GM12874 (cell line): Measurements from ENCODE around the gene GDF7.

Experiments
- TF ChIP-seq, protein P1 (sequence below): IDR thresholded peaks from 2 replicates; pipeline ENCODE4 v1.5.1; 2011; ENCODE audit warnings: low read depth, mild to moderate bottlenecking, control low read depth, low read length, moderate library complexity; ENCODE audit not compliant: insufficient read depth

The GDF7 gene

GRCh38 chr2:20706217-20706616, 39.3 kb downstream of the GDF7 start:
- TF ChIP-seq, protein P1, sequence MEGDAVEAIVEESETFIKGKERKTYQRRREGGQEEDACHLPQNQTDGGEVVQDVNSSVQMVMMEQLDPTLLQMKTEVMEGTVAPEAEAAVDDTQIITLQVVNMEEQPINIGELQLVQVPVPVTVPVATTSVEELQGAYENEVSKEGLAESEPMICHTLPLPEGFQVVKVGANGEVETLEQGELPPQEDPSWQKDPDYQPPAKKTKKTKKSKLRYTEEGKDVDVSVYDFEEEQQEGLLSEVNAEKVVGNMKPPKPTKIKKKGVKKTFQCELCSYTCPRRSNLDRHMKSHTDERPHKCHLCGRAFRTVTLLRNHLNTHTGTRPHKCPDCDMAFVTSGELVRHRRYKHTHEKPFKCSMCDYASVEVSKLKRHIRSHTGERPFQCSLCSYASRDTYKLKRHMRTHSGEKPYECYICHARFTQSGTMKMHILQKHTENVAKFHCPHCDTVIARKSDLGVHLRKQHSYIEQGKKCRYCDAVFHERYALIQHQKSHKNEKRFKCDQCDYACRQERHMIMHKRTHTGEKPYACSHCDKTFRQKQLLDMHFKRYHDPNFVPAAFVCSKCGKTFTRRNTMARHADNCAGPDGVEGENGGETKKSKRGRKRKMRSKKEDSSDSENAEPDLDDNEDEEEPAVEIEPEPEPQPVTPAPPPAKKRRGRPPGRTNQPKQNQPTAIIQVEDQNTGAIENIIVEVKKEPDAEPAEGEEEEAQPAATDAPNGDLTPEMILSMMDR = no peak

- TF ChIP-seq, protein P1 = no peak
These were observed 39.8 kb downstream of the GDF7 start for GRCh38 chr2:20706786-20707185.

DNA sequence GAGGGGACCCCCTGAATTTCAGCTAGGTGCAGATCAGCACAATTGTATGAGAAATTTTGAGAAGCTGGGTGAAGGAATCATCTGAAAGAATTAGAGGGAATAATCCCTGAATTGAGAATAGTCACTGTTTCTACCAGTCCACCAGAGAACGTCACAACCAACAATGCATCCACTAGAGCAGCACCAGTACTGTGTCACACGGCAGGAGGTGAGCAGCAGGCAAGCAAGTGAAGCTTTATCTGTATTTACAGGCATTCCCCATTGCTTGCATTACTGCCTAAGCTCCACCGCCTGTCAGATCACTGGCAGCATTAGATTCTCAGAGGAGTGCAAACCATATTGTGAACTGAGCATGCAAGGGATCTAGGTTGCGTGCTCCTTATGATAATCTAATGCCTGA, 40.7 kb downstream of the GDF7 start:
- TF ChIP-seq, protein P1 = no peak

GRCh38 chr2:20717641-20718040, 50.7 kb downstream of the GDF7 start:
- TF ChIP-seq, protein P1 = no peak

GRCh38 chr2:20722592-20723240, 55.8 kb downstream of the GDF7 start:
- TF ChIP-seq, protein P1 = no peak

- TF ChIP-seq, protein P1 = no peak
These were observed 56.6 kb downstream of the GDF7 start for GRCh38 chr2:20723543-20723942.

- TF ChIP-seq, protein P1 = no peak
These were observed 57.6 kb downstream of the GDF7 start for GRCh38 chr2:20724500-20725053.
